DOHH2 (cell line): ENCODE results near the gene SHISA5.

ENCODE experiments used
- EZH2phosphoT487 ChIP-seq: fragments of 200-600 bp; sonication (generic); IDR thresholded peaks from 2 replicates; pipeline ENCODE4 v1.6.1; 2017; ENCODE audit warnings: borderline replicate concordance, mild to moderate bottlenecking, antibody characterized with exemption, low read length, moderate library complexity, mixed read lengths
- TF ChIP-seq, protein P1 (sequence below): fragments of 200-600 bp; sonication (generic); IDR thresholded peaks from one replicate; pipeline ENCODE4 v1.5.1; 2014; ENCODE audit warnings: antibody characterized with exemption, mild to moderate bottlenecking, low read depth, low read length; ENCODE audit not compliant: poor library complexity, severe bottlenecking

DNA sequence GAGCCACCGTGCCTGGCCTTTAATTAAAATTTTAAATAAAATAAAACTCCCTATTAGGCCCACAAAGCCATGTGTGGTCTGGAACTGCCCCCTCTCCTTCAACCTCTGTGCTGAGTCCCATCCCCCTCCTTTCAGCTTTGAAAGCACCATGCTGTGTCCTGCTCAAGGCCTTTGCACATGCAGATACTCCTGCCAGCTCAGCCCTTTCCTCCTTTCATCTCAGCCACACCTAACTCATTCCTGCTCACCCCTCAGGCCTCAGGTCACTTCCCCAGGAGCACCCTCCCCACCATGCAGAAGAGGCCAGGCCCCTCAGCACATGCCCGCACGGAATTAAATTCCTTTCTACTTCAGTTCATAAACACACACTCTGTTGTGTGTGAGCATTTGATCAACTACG lies 29.4 kb downstream of the SHISA5 start:
- TF ChIP-seq, protein P1, sequence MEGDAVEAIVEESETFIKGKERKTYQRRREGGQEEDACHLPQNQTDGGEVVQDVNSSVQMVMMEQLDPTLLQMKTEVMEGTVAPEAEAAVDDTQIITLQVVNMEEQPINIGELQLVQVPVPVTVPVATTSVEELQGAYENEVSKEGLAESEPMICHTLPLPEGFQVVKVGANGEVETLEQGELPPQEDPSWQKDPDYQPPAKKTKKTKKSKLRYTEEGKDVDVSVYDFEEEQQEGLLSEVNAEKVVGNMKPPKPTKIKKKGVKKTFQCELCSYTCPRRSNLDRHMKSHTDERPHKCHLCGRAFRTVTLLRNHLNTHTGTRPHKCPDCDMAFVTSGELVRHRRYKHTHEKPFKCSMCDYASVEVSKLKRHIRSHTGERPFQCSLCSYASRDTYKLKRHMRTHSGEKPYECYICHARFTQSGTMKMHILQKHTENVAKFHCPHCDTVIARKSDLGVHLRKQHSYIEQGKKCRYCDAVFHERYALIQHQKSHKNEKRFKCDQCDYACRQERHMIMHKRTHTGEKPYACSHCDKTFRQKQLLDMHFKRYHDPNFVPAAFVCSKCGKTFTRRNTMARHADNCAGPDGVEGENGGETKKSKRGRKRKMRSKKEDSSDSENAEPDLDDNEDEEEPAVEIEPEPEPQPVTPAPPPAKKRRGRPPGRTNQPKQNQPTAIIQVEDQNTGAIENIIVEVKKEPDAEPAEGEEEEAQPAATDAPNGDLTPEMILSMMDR: no peak
- no peak for TF ChIP-seq EZH2phosphoT487
